Renal cortex interstitium (tissue), 15 donors: ENCODE measurements around the gene CA9. TPM values are rescaled to one million over a fixed set of nuclear protein-coding genes. Genes with fewer than 3 reads are reported as not detected.
"Not testable (repeated sequence)": the region's sequence is repeated elsewhere in the genome, so short reads cannot be mapped to it uniquely, and the experiment has no call there.

Experiments
- DNase-seq, 11 donors: peaks; one replicate each; pipeline ENCODE4 v3.0.0-alpha.2; 2013; ENCODE audit warnings: low read depth in 9 of 11, low spot score in 4 of 11; ENCODE audit errors: extremely low read depth in 1 of 11
- long read RNA-seq, 16 experiments: transcript quantifications; one replicate each; lab custom pipeline, GENCODE V29; 2026
- polyA plus RNA-seq, 3 donors: library from polyadenylated mRNA; unstranded; fragments of 120-200 nt; gene quantifications; one replicate each; pipeline ENCODE4 v1.2.1, GENCODE V29; 2013; ENCODE audit not compliant: insufficient read length in 3 of 3

Gene CA9
- 1 to 10 TPM in 1 of 3 donors, under 1 TPM in 2; 0.85 to 1.1 (median 0.93) TPM for polyA plus RNA-seq
- long read RNA-seq, donor 1, result 0 reads
- long read RNA-seq, donor 2, partial matches to known transcripts, result 163 of 281 reads
- long read RNA-seq, donor 2, other reads (novel, unspliced or antisense), result 118 of 281 reads
- long read RNA-seq, donor 3, result 0 reads
- long read RNA-seq, donor 4, result 0 reads
- long read RNA-seq, donor 5, result 0 reads
- long read RNA-seq, donor 6, result 0 reads
- long read RNA-seq, donor 7, partial matches to known transcripts, result 195 of 375 reads
- long read RNA-seq, donor 7, other reads (novel, unspliced or antisense), result 180 of 375 reads
- long read RNA-seq, donor 8, result 0 reads
- long read RNA-seq, donor 9, result 0 reads
- long read RNA-seq, donor 10, result 0 reads
- long read RNA-seq, donor 11, result 0 reads
- long read RNA-seq, donor 12, result 0 reads
- long read RNA-seq, donor 13, result 0 reads
- long read RNA-seq, donor 14, result 0 reads
- long read RNA-seq, donor 15, result 0 reads
- long read RNA-seq, donor 16, result 0 reads

- DNase-seq, result no peak
Observed at GRCh38 chr9:35673132-35674024, at the start of gene CA9. CA9 (plus strand) TSS chr9:35673928; CDS start chr9:35673960, 32 bp downstream.

GRCh38 chr9:35627575-35627974 is 46.2 kb upstream of the CA9 start:
- DNase-seq, result no peak

- DNase-seq, result no peak
Observed at GRCh38 chr9:35628389-35628991, 45.2 kb upstream of the CA9 start.

GRCh38 chr9:35629597-35629996 is 44.1 kb upstream of the CA9 start:
- DNase-seq, result no peak

- no peak for DNase-seq
Observed at GRCh38 chr9:35635730-35636129, 38.0 kb upstream of the CA9 start.

GRCh38 chr9:35636135-35636876 is 37.4 kb upstream of the CA9 start:
- DNase-seq, result no peak

- not testable (repeated sequence) for DNase-seq
Observed at GRCh38 chr9:35636877-35637246, 36.9 kb upstream of the CA9 start.

GRCh38 chr9:35637427-35637955 is 36.2 kb upstream of the CA9 start:
- DNase-seq, result not testable (repeated sequence)

- not testable (repeated sequence) for DNase-seq
Observed at GRCh38 chr9:35638751-35639150, 35.0 kb upstream of the CA9 start.

GRCh38 chr9:35639225-35639624 is 34.5 kb upstream of the CA9 start:
- not testable (repeated sequence) for DNase-seq

GRCh38 chr9:35639631-35640030 is 34.1 kb upstream of the CA9 start:
- DNase-seq, result no peak

GRCh38 chr9:35640431-35640830 is 33.3 kb upstream of the CA9 start:
- not testable (repeated sequence) for DNase-seq

GRCh38 chr9:35641478-35641877 is 32.2 kb upstream of the CA9 start:
- not testable (repeated sequence) for DNase-seq

- no peak for DNase-seq
Observed at GRCh38 chr9:35643046-35643445, 30.7 kb upstream of the CA9 start.

- DNase-seq, result not testable (repeated sequence)
Observed at GRCh38 chr9:35645736-35646135, 28.0 kb upstream of the CA9 start.

- peak in 7 of 11 donors; percentile 50 to 71 (median 57) for DNase-seq
Observed at GRCh38 chr9:35646153-35646532, 27.6 kb upstream of the CA9 start.

GRCh38 chr9:35646533-35647265 is 27.0 kb upstream of the CA9 start:
- DNase-seq, result peak; percentile 84 to 93 (median 90)
